HEK293 (cell line): ENCODE data around the gene CNIH3.
A peak's percentile ranks its signal among the peaks of the same experiment; 100 is the strongest.

Experiments used
- CTCF ChIA-PET: fragments of 350-600 bp; formaldehyde crosslinking; extraction: SDS; loops from one replicate; lab custom pipeline; 2021; ENCODE audit warnings: antibody characterized with exemption; lab: Yijun Ruan, JAX
- POLR2A ChIA-PET: fragments of 300-600 bp; formaldehyde crosslinking; extraction: SDS; loops from one replicate; lab custom pipeline; 2020; ENCODE audit warnings: antibody characterized with exemption, inconsistent platforms; lab: Yijun Ruan, JAX
- H3K27ac ChIP-seq: fragments of 200-500 bp; sonication (Bioruptor generic); 2 replicates; pipeline ENCODE4 v1.5.1; 2014; ENCODE audit warnings: low read depth, low read length, control low read depth, inconsistent platforms; ENCODE audit errors: extremely low read depth
- H3K36me3 ChIP-seq, 2 experiments: fragments of 200-500 bp in 1 of 2; sonication (Bioruptor generic) in 1 of 2; 1 replicate in 1 of 2; 2 replicates in 1 of 2; pipeline ENCODE4 v1.5.1; 2014 to 2017; ENCODE audit warnings: inconsistent platforms in 2 of 2, low read length in 2 of 2; ENCODE audit not compliant: control insufficient read depth in 2 of 2, insufficient read depth in 1 of 2
- H3K4me1 ChIP-seq: fragments of 200-500 bp; sonication (Bioruptor generic); 2 replicates; pipeline ENCODE4 v1.5.1; 2014; ENCODE audit warnings: mild to moderate bottlenecking, low read length, inconsistent platforms; ENCODE audit not compliant: control insufficient read depth, insufficient read depth
- H3K4me3 ChIP-seq: 2 replicates; pipeline ENCODE4 v1.5.1; 2011; ENCODE audit warnings: low read depth, mild to moderate bottlenecking, control low read depth, low read length, moderate library complexity
- H3K9me3 ChIP-seq: fragments of 200-500 bp; sonication (Bioruptor generic); 2 replicates; pipeline ENCODE4 v1.5.1; 2014; ENCODE audit warnings: low read depth, low read length, inconsistent platforms; ENCODE audit not compliant: control insufficient read depth, insufficient read depth
- CTCF ChIP-seq: fragments of 450-650 bp; formaldehyde crosslinking; IDR thresholded peaks from 2 replicates; pipeline ENCODE4 v1.5.1; 2016; ENCODE audit warnings: missing biosample characterization, missing genetic modification characterization
- EGR2 ChIP-seq: fragments of 450-650 bp; formaldehyde crosslinking; IDR thresholded peaks from 2 replicates; pipeline ENCODE4 v1.5.1; 2016; ENCODE audit warnings: low read depth, missing biosample characterization, missing genetic modification characterization
- KLF7 ChIP-seq: fragments of 450-650 bp; formaldehyde crosslinking; IDR thresholded peaks from 2 replicates; pipeline ENCODE4 v1.5.1; 2016; ENCODE audit warnings: missing biosample characterization, missing genetic modification characterization, borderline replicate concordance
- REPIN1 ChIP-seq: fragments of 450-650 bp; formaldehyde crosslinking; IDR thresholded peaks from 2 replicates; pipeline ENCODE4 v1.5.1; 2017; ENCODE audit warnings: missing biosample characterization, missing genetic modification characterization, low read depth
- ZBTB7A ChIP-seq: fragments of 450-650 bp; formaldehyde crosslinking; IDR thresholded peaks from 2 replicates; pipeline ENCODE4 v1.5.1; 2016; ENCODE audit warnings: low read depth, missing biosample characterization, missing genetic modification characterization
- ZFHX2 ChIP-seq: fragments of 450-650 bp; formaldehyde crosslinking; conservative IDR thresholded peaks from 2 replicates; pipeline ENCODE4 v1.5.1; 2016; ENCODE audit warnings: missing biosample characterization, missing genetic modification characterization
- ZFP37 ChIP-seq: fragments of 450-650 bp; formaldehyde crosslinking; IDR thresholded peaks from 2 replicates; pipeline ENCODE4 v1.5.1; 2016; ENCODE audit warnings: missing biosample characterization, missing genetic modification characterization
- ZFP69B ChIP-seq: fragments of 450-650 bp; formaldehyde crosslinking; IDR thresholded peaks from 2 replicates; pipeline ENCODE4 v1.5.1; 2016; ENCODE audit warnings: missing biosample characterization, missing genetic modification characterization
- ZNF138 ChIP-seq: fragments of 450-650 bp; formaldehyde crosslinking; IDR thresholded peaks from 2 replicates; pipeline ENCODE4 v1.5.1; 2016; ENCODE audit warnings: missing biosample characterization, missing genetic modification characterization, borderline replicate concordance
- ZNF16 ChIP-seq: fragments of 450-650 bp; formaldehyde crosslinking; IDR thresholded peaks from 2 replicates; pipeline ENCODE4 v1.5.1; 2016; ENCODE audit warnings: low read depth, missing biosample characterization, missing genetic modification characterization
- ZNF398 ChIP-seq: fragments of 450-650 bp; formaldehyde crosslinking; IDR thresholded peaks from 2 replicates; pipeline ENCODE4 v1.5.1; 2017; ENCODE audit warnings: missing biosample characterization, missing genetic modification characterization
- ZNF426 ChIP-seq: fragments of 450-650 bp; formaldehyde crosslinking; IDR thresholded peaks from 2 replicates; pipeline ENCODE4 v1.5.1; 2017; ENCODE audit warnings: missing biosample characterization, missing genetic modification characterization, mild to moderate bottlenecking, inconsistent platforms, moderate library complexity
- ZNF433 ChIP-seq: fragments of 450-650 bp; formaldehyde crosslinking; IDR thresholded peaks from 2 replicates; pipeline ENCODE4 v1.5.1; 2016; ENCODE audit warnings: missing biosample characterization, missing genetic modification characterization, low read depth
- ZNF558 ChIP-seq: fragments of 450-650 bp; formaldehyde crosslinking; IDR thresholded peaks from 2 replicates; pipeline ENCODE4 v1.5.1; 2016; ENCODE audit warnings: missing biosample characterization, missing genetic modification characterization
- ZNF596 ChIP-seq: fragments of 450-650 bp; IDR thresholded peaks from 2 replicates; pipeline ENCODE4 v1.5.0; 2018; ENCODE audit warnings: missing biosample characterization, mild to moderate bottlenecking, missing genetic modification characterization, moderate library complexity
- ZNF626 ChIP-seq: fragments of 450-650 bp; sonication (Bioruptor Pico); formaldehyde crosslinking; IDR thresholded peaks from 2 replicates; pipeline ENCODE4 v1.5.1; 2018; ENCODE audit warnings: missing biosample characterization, missing genetic modification characterization, inconsistent platforms
- ZNF777 ChIP-seq: fragments of 450-650 bp; formaldehyde crosslinking; IDR thresholded peaks from 2 replicates; pipeline ENCODE4 v1.5.1; 2017; ENCODE audit warnings: missing biosample characterization, missing genetic modification characterization, borderline replicate concordance
- ZNF785 ChIP-seq: fragments of 450-650 bp; formaldehyde crosslinking; IDR thresholded peaks from 2 replicates; pipeline ENCODE4 v1.5.1; 2016; ENCODE audit warnings: missing biosample characterization, missing genetic modification characterization

CNIH3 gene

GRCh38 chr1:224605482-224606181, 10.5 kb upstream of the CNIH3 start (continued):
- TF ChIP-seq ZNF596 (tag by site-specific recombination) (no peak), EGR2 (tag by site-specific recombination) (0 out of 2 replicates have a peak, but pooled peaks have one; percentile 28)

DNA sequence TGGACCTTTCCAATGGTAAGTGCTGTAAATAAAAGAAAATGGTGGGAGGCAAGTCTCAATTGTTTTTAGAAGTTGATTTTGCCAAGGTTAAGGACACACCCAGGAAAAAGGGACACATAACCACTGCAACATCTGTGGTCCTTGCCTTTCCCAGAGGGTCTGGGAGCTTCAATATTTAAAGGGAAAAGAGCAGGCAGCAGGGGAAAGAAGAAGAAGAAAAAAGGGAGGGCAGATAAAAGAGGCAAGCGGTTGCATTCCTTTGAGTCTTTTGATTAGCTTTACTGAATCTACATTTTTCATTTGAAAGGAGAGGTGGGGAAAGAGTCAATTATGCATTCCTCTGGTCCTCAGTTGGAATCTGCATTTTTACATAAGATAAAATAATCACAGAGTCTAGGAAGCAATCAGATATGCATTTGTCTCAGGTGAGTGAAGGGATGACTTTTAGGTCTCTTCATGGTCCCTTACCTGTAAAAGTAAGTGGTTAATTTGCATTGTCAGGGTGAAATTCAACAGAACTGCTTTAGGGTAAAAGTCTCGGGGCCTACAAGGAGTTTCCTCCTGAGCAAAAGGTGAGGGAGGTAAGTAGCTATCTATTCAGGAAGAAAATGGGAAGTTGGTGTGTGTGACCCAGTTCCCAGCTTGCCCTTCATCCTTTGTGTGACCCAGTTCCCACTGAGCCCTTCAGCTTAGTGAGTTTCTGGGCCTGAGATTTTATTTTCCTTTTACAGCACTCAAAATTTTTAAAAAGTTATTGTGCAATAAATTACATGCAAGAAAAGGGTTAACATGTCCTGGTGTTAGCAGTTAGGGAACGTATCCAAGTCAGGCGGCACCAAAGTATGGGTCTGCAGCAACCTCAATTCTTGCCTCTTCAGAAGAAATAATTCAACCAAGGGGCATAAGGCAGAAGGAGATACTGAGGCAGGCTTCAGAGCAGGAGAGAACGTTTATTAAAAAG, 8.6 kb upstream of the CNIH3 start:
- Histone ChIP-seq H3K4me3 (no peak overlapping the region), H3K27ac (no peak overlapping the region), H3K36me3 (no peaks in the 10 kb centered on the region), H3K9me3 (no peaks in the 10 kb centered on the region), H3K4me1 (no peaks in the 10 kb centered on the region)
- ChIA-PET POLR2A (no interaction called here), CTCF (interaction anchor here (1.5 to 2.0 kb wide), 2 partner anchors 94 to 244 kb away, joined by 4 to 10 read pairs; no protein-coding TSS in a partner anchor)
- TF ChIP-seq ZNF433: no peak
- TF ChIP-seq ZNF138 (tag by site-specific recombination): no peak
- TF ChIP-seq REPIN1 (tag by site-specific recombination): no peak
- TF ChIP-seq CTCF (tag by site-specific recombination): no peak
- TF ChIP-seq ZNF16 (tag by site-specific recombination): no peak
- TF ChIP-seq ZFP37 (tag by site-specific recombination): no peak
- no peak for TF ChIP-seq ZFP69B (tag by site-specific recombination)
- TF ChIP-seq ZBTB7A (tag by site-specific recombination): no peak
- TF ChIP-seq ZNF626: no peak
- no peak for TF ChIP-seq ZNF558
- TF ChIP-seq ZNF426 (tag by site-specific recombination): no peak
- TF ChIP-seq ZNF777 (tag by site-specific recombination): no peak
- no peak for TF ChIP-seq EGR2 (tag by site-specific recombination)
- no peak for TF ChIP-seq KLF7

- no peak overlapping the region for H3K4me3 ChIP-seq
- H3K9me3 ChIP-seq: no peaks in the 10 kb centered on the region
- peak; percentile 58; the same call in 1 of the 2 replicates for TF ChIP-seq ZNF398 (tag by site-specific recombination)
- TF ChIP-seq ZNF785: no peak
- TF ChIP-seq ZFHX2: peak; percentile 91
- TF ChIP-seq EGR2 (tag by site-specific recombination): peak; percentile 84
- H3K27ac ChIP-seq: no peak overlapping the region
- ChIA-PET POLR2A (no interaction called here), CTCF (interaction anchor here (0.6 kb wide), 1 partner anchor 23 kb away, joined by 3 read pairs; no protein-coding TSS in a partner anchor)
- H3K4me1 ChIP-seq: no peaks in the 10 kb centered on the region
- no peaks in the 10 kb centered on the region for H3K36me3 ChIP-seq
These were observed 6.8 kb upstream of the CNIH3 start for GRCh38 chr1:224609333-224609732.
